Caco-2 (cell line): ENCODE measurements around the gene GALNT17. TPM values are rescaled to one million over a fixed set of nuclear protein-coding genes. Genes with fewer than 3 reads are reported as not detected.

Source experiments
- BruUV-seq: library from RNA; stranded (reverse); fragments of 400-500 nt; replicated peaks from 2 replicates; lab custom pipeline; 2021; lab: Mats Ljungman, UMichigan
- CTCF ChIA-PET: fragments of 300-600 bp; sonication (Branson Sonifier 250); formaldehyde crosslinking; loops from one replicate; lab custom pipeline; 2022; ENCODE audit warnings: antibody characterized with exemption; lab: Charles Lee
- POLR2A ChIA-PET: fragments of 300-600 bp; sonication (Branson Sonifier 250); formaldehyde crosslinking; loops from one replicate; lab custom pipeline; 2022; ENCODE audit warnings: antibody characterized with exemption; lab: Charles Lee
- DNase-seq, 2 experiments: peaks; one replicate each; pipeline versions ENCODE4 v3.0.0 to v3.0.0-alpha.2; 2020 to 2022
- H3K27me3 ChIP-seq: replicated peaks from 2 replicates; pipeline ENCODE4 v1.6.0; 2011; ENCODE audit warnings: low read length; ENCODE audit not compliant: control insufficient read depth, insufficient read depth
- H3K36me3 ChIP-seq: 2 replicates; pipeline ENCODE4 v1.5.1; 2011; ENCODE audit warnings: low read length; ENCODE audit not compliant: control insufficient read depth, insufficient read depth
- H3K4me1 ChIP-seq: fragments of 250-450 bp; sonication (Bioruptor Pico); 2 replicates; pipeline ENCODE4 v1.5.1; 2020; ENCODE audit warnings: mild to moderate bottlenecking
- H3K4me3 ChIP-seq: 2 replicates; pipeline ENCODE4 v1.5.1; 2011; ENCODE audit warnings: low read depth, mild to moderate bottlenecking, control low read depth, low read length
- H3K9me3 ChIP-seq: fragments of 250-450 bp; sonication (Bioruptor Pico); 2 replicates; pipeline ENCODE4 v1.5.1; 2020; ENCODE audit warnings: mild to moderate bottlenecking, moderate library complexity
- H3K27ac Mint-ChIP-seq: one replicate; pipeline ENCODE4 v1.8.0; 2022; ENCODE audit warnings: mixed read lengths; ENCODE audit not compliant: unreplicated experiment
- H3K27me3 Mint-ChIP-seq: one replicate; pipeline ENCODE4 v1.8.0; 2022; ENCODE audit warnings: mixed read lengths; ENCODE audit not compliant: insufficient read depth, unreplicated experiment
- H3K36me3 Mint-ChIP-seq: one replicate; pipeline ENCODE4 v1.8.0; 2022; ENCODE audit warnings: mild to moderate bottlenecking, mixed read lengths; ENCODE audit not compliant: insufficient read depth, unreplicated experiment
- H3K4me1 Mint-ChIP-seq: one replicate; pipeline ENCODE4 v1.8.0; 2022; ENCODE audit warnings: low read depth, mixed read lengths; ENCODE audit not compliant: unreplicated experiment
- H3K4me3 Mint-ChIP-seq: one replicate; pipeline ENCODE4 v1.8.0; 2022; ENCODE audit warnings: mild to moderate bottlenecking, moderate library complexity, mixed read lengths; ENCODE audit not compliant: unreplicated experiment
- H3K9me3 Mint-ChIP-seq: one replicate; pipeline ENCODE4 v1.8.0; 2022; ENCODE audit warnings: mixed read lengths; ENCODE audit not compliant: unreplicated experiment
- CTCF ChIP-seq, 2 experiments: fragments of 200-600 bp in 1 of 2; IDR thresholded peaks; 1 replicate in 1 of 2; 2 replicates in 1 of 2; pipeline versions ENCODE4 v1.5.1 to v1.8.0; 2011 to 2022; ENCODE audit warnings: antibody characterized with exemption in 1 of 2, control low read depth in 1 of 2, inconsistent platforms in 1 of 2, low read depth in 1 of 2, low read length in 1 of 2, mild to moderate bottlenecking in 1 of 2, moderate library complexity in 1 of 2; ENCODE audit not compliant: insufficient read depth in 1 of 2, severe bottlenecking in 1 of 2, unreplicated experiment in 1 of 2
- intact Hi-C: fragments of 100-400 bp; cut with micrococcal nuclease; formaldehyde crosslinking; loops from one replicate; pipeline ENCODE4 v1.10.0; 2022; ENCODE audit not compliant: unreplicated experiment
- total RNA-seq: library from RNA; stranded (reverse); gene quantifications from 2 replicates; pipeline ENCODE4 v1.2.3, GENCODE V29; 2022

Gene GALNT17
- total RNA-seq, 1 experiment from 2014 or later = not detected

GRCh38 chr7:71221549-71221948 lies 89.6 kb downstream of the GALNT17 start:
- DNase-seq = no peak
- intact Hi-C loops = no loop called here
- ChIA-PET POLR2A (no interaction called here), CTCF (no interaction called here)
- BruUV-seq = no TSS peak
- H3K4me3 Mint-ChIP-seq = no peak overlapping the region
- no peaks in the 10 kb centered on the region for H3K9me3 ChIP-seq
- H3K4me3 ChIP-seq = no peak overlapping the region
- H3K27ac Mint-ChIP-seq = no peak overlapping the region
- no peaks in the 10 kb centered on the region for H3K4me1 Mint-ChIP-seq
- no peaks in the 10 kb centered on the region for H3K4me1 ChIP-seq
- no peaks in the 10 kb centered on the region for H3K27me3 Mint-ChIP-seq
- no peak for TF ChIP-seq CTCF (IDR thresholded peaks at IDR 0.05; ENCODE audit: insufficient read depth in 1 of 2, low read depth in 1 of 2, low read length in 1 of 2, severe bottlenecking in 1 of 2, unreplicated experiment in 1 of 2)
- H3K9me3 Mint-ChIP-seq = peaks cover 20% of the 10 kb centered on the region
- no peaks in the 10 kb centered on the region for H3K27me3 ChIP-seq
- no peaks in the 10 kb centered on the region for H3K36me3 ChIP-seq
- no peaks in the 10 kb centered on the region for H3K36me3 Mint-ChIP-seq

GRCh38 chr7:71227126-71227525 lies 95.2 kb downstream of the GALNT17 start:
- ChIA-PET POLR2A (no interaction called here), CTCF (no interaction called here)
- H3K9me3 ChIP-seq = no peaks in the 10 kb centered on the region
- intact Hi-C loops = no loop called here
- TF ChIP-seq CTCF (IDR thresholded peaks at IDR 0.05; ENCODE audit: insufficient read depth in 1 of 2, low read depth in 1 of 2, low read length in 1 of 2, severe bottlenecking in 1 of 2, unreplicated experiment in 1 of 2) = no peak
- H3K36me3 ChIP-seq = no peaks in the 10 kb centered on the region
- no peaks in the 10 kb centered on the region for H3K4me1 ChIP-seq
- no peaks in the 10 kb centered on the region for H3K27me3 Mint-ChIP-seq
- H3K27me3 ChIP-seq = no peaks in the 10 kb centered on the region
- H3K4me3 ChIP-seq = no peak overlapping the region
- no peak overlapping the region for H3K27ac Mint-ChIP-seq
- no peaks in the 10 kb centered on the region for H3K36me3 Mint-ChIP-seq
- no peak for DNase-seq
- no peak overlapping the region for H3K4me3 Mint-ChIP-seq
- H3K9me3 Mint-ChIP-seq = peaks cover 17% of the 10 kb centered on the region
- no peaks in the 10 kb centered on the region for H3K4me1 Mint-ChIP-seq
- BruUV-seq = no TSS peak

GRCh38 chr7:71229148-71229547 lies 97.2 kb downstream of the GALNT17 start:
- H3K4me3 Mint-ChIP-seq = no peak overlapping the region
- no peaks in the 10 kb centered on the region for H3K27me3 Mint-ChIP-seq
- no peaks in the 10 kb centered on the region for H3K36me3 ChIP-seq
- CTCF ChIA-PET = no interaction called here
- no peaks in the 10 kb centered on the region for H3K36me3 Mint-ChIP-seq
- intact Hi-C loops = no loop called here
- BruUV-seq = no TSS peak
- DNase-seq = no peak
- POLR2A ChIA-PET = no interaction called here
- peaks cover 25% of the 10 kb centered on the region for H3K9me3 Mint-ChIP-seq
- H3K9me3 ChIP-seq = no peaks in the 10 kb centered on the region
- no peak overlapping the region for H3K27ac Mint-ChIP-seq
- no peaks in the 10 kb centered on the region for H3K27me3 ChIP-seq
- no peaks in the 10 kb centered on the region for H3K4me1 Mint-ChIP-seq
- H3K4me3 ChIP-seq = no peak overlapping the region
- no peaks in the 10 kb centered on the region for H3K4me1 ChIP-seq
- no peak for TF ChIP-seq CTCF (IDR thresholded peaks at IDR 0.05; ENCODE audit: insufficient read depth in 1 of 2, low read depth in 1 of 2, low read length in 1 of 2, severe bottlenecking in 1 of 2, unreplicated experiment in 1 of 2)
